Skin epidermis (tissue), 12 donors: ENCODE measurements around the gene MECR.

Experiments used
- H3K27ac ChIP-seq, 21 experiments: fragments of 200-600 bp; sonication (generic) in 11 of 21; one replicate each; pipeline ENCODE4 v1.5.0; 2020; ENCODE audit warnings: mild to moderate bottlenecking in 3 of 21, inconsistent platforms in 2 of 21, moderate library complexity in 2 of 21
- H3K4me3 ChIP-seq, 7 experiments: fragments of 200-600 bp; sonication (generic) in 2 of 7; one replicate each; pipeline ENCODE4 v1.5.0; 2020; ENCODE audit warnings: inconsistent platforms in 2 of 7, mild to moderate bottlenecking in 2 of 7, moderate library complexity in 1 of 7

MECR gene

GRCh38 chr1:29230553-29231378 lies at the start of gene MECR:
TSS of gene MECR (minus strand) at chr1:29230934. CDS start at chr1:29230906, 28 bp downstream.
- Histone ChIP-seq H3K27ac (peak within 1 kb of the TSS; percentile 24 to 90 (median 81)), H3K4me3 (peak within 1 kb of the TSS; percentile 69 to 92 (median 84))

GRCh38 chr1:29279951-29280391 lies 49.2 kb upstream of the MECR start:
- no peak overlapping the region for H3K4me3 ChIP-seq
- no peak overlapping the region for H3K27ac ChIP-seq

GRCh38 chr1:29279406-29279805 lies 48.7 kb upstream of the MECR start:
- Histone ChIP-seq H3K27ac (no peak overlapping the region), H3K4me3 (no peak overlapping the region)

GRCh38 chr1:29278124-29278523 lies 47.4 kb upstream of the MECR start:
- Histone ChIP-seq H3K27ac (no peak overlapping the region), H3K4me3 (no peak overlapping the region)

GRCh38 chr1:29275435-29275834 lies 44.7 kb upstream of the MECR start:
- no peak overlapping the region for H3K4me3 ChIP-seq

GRCh38 chr1:29272147-29272907 lies 41.6 kb upstream of the MECR start:
- no peak overlapping the region for H3K4me3 ChIP-seq
- H3K27ac ChIP-seq = no peak overlapping the region

More at GRCh38 chr1:29275435-29275834, 44.7 kb upstream of the MECR start:
- no peak overlapping the region for H3K27ac ChIP-seq

GRCh38 chr1:29271724-29272123 lies 41.0 kb upstream of the MECR start:
- Histone ChIP-seq H3K27ac (no peak overlapping the region), H3K4me3 (no peak overlapping the region)

- no peak overlapping the region for H3K27ac ChIP-seq
- no peak overlapping the region for H3K4me3 ChIP-seq
Measured at GRCh38 chr1:29270929-29271521, 40.3 kb upstream of the MECR start.

GRCh38 chr1:29269382-29269781 lies 38.6 kb upstream of the MECR start:
- H3K27ac ChIP-seq = no peak overlapping the region
- no peak overlapping the region for H3K4me3 ChIP-seq

GRCh38 chr1:29267321-29268070 lies 36.8 kb upstream of the MECR start:
- Histone ChIP-seq H3K27ac (no peak overlapping the region), H3K4me3 (no peak overlapping the region)

- no peak overlapping the region for H3K27ac ChIP-seq
- no peak overlapping the region for H3K4me3 ChIP-seq
Measured at GRCh38 chr1:29266912-29267311, 36.2 kb upstream of the MECR start.

- H3K27ac ChIP-seq = no peak overlapping the region
Measured at GRCh38 chr1:29264773-29265389, 34.1 kb upstream of the MECR start.

GRCh38 chr1:29260531-29260930 lies 29.8 kb upstream of the MECR start:
- Histone ChIP-seq H3K4me3 (peak overlapping the region in 1 of 7 experiments; percentile 45), H3K27ac (no peak overlapping the region)

More at GRCh38 chr1:29264773-29265389, 34.1 kb upstream of the MECR start:
- H3K4me3 ChIP-seq = no peak overlapping the region

GRCh38 chr1:29259802-29260441 lies 29.2 kb upstream of the MECR start:
- Histone ChIP-seq H3K4me3 (peak overlapping the region; percentile 11 to 53 (median 42)), H3K27ac (no peak overlapping the region)

- H3K27ac ChIP-seq = no peak overlapping the region
Measured at GRCh38 chr1:29258976-29259801, 28.5 kb upstream of the MECR start.

GRCh38 chr1:29258189-29258975 lies 27.6 kb upstream of the MECR start:
- H3K27ac ChIP-seq = no peak overlapping the region
- no peak overlapping the region for H3K4me3 ChIP-seq

More at GRCh38 chr1:29258976-29259801, 28.5 kb upstream of the MECR start:
- peak overlapping the region; percentile 11 to 53 (median 42) for H3K4me3 ChIP-seq
